ENCODE measurements around the gene EPB41L5.

EPB41L5 gene

GRCh38 chr2:120094795-120095194 lies 81.9 kb downstream of the EPB41L5 start:
- no peaks in the 10 kb centered on the region for H3F3A ChIP-seq (ENCODE audit: insufficient read depth, low read length)
- no peaks in the 10 kb centered on the region for H3K9me3 ChIP-seq (replicated peaks; ENCODE audit: insufficient read depth, low read length)
- H3K4me2 ChIP-seq (ENCODE audit: low read depth, low read length), result no peak overlapping the region
- no peak overlapping the region for H3K4me3 ChIP-seq (ENCODE audit: low read length)
- H4K20me1 ChIP-seq (ENCODE audit: insufficient read depth, low read length), result no peaks in the 10 kb centered on the region
- no peaks in the 10 kb centered on the region for H3K9me2 ChIP-seq (replicated peaks; ENCODE audit: insufficient read depth, low read length)
- no peaks in the 10 kb centered on the region for H3K27me3 ChIP-seq (replicated peaks; ENCODE audit: insufficient read depth, low read length)
- no peak overlapping the region for H3K9ac ChIP-seq (ENCODE audit: low read length)
- no peak for DNase-seq
- no peaks in the 10 kb centered on the region for H3K79me2 ChIP-seq (ENCODE audit: low read length)
- H2AFZ ChIP-seq (ENCODE audit: low read length), result no peak overlapping the region
- no peaks in the 10 kb centered on the region for H3K36me3 ChIP-seq (replicated peaks; ENCODE audit: insufficient read depth, low read length)
- H3K27ac ChIP-seq (ENCODE audit: low read length), result no peak overlapping the region
- TF ChIP-seq CTCF (IDR thresholded peaks at IDR 0.05; ENCODE audit: low read length), result no peak
- TF ChIP-seq EZH2 (optimal IDR thresholded peaks at IDR 0.05; ENCODE audit: low read depth, low read length), result no peak
- TF ChIP-seq EZH2phosphoT487 (IDR thresholded peaks at IDR 0.05; ENCODE audit: low read length), result no peak
- H3K4me1 ChIP-seq (ENCODE audit: low read length), result no peaks in the 10 kb centered on the region

- Histone ChIP-seq H3K36me3 (replicated peaks; ENCODE audit: insufficient read depth, low read length) (no peaks in the 10 kb centered on the region), H3K27ac (ENCODE audit: low read length) (no peak overlapping the region), H3K79me2 (ENCODE audit: low read length) (no peaks in the 10 kb centered on the region), H3K4me1 (ENCODE audit: low read length) (no peaks in the 10 kb centered on the region), H4K20me1 (ENCODE audit: insufficient read depth, low read length) (no peaks in the 10 kb centered on the region), H3K4me3 (ENCODE audit: low read length) (no peak overlapping the region), H3K9ac (ENCODE audit: low read length) (no peak overlapping the region), H3K4me2 (ENCODE audit: low read depth, low read length) (no peak overlapping the region), H3K27me3 (replicated peaks; ENCODE audit: insufficient read depth, low read length) (no peaks in the 10 kb centered on the region), H3K9me3 (replicated peaks; ENCODE audit: insufficient read depth, low read length) (no peaks in the 10 kb centered on the region), H3K9me2 (replicated peaks; ENCODE audit: insufficient read depth, low read length) (no peaks in the 10 kb centered on the region), H2AFZ (ENCODE audit: low read length) (no peak overlapping the region), H3F3A (ENCODE audit: insufficient read depth, low read length) (no peaks in the 10 kb centered on the region)
- DNase-seq, result no peak
- TF ChIP-seq EZH2 (optimal IDR thresholded peaks at IDR 0.05; ENCODE audit: low read depth, low read length) (no peak), EZH2phosphoT487 (IDR thresholded peaks at IDR 0.05; ENCODE audit: low read length) (no peak), CTCF (IDR thresholded peaks at IDR 0.05; ENCODE audit: low read length) (no peak)
Observed at GRCh38 chr2:120100627-120101026, 87.8 kb downstream of the EPB41L5 start.

DNA sequence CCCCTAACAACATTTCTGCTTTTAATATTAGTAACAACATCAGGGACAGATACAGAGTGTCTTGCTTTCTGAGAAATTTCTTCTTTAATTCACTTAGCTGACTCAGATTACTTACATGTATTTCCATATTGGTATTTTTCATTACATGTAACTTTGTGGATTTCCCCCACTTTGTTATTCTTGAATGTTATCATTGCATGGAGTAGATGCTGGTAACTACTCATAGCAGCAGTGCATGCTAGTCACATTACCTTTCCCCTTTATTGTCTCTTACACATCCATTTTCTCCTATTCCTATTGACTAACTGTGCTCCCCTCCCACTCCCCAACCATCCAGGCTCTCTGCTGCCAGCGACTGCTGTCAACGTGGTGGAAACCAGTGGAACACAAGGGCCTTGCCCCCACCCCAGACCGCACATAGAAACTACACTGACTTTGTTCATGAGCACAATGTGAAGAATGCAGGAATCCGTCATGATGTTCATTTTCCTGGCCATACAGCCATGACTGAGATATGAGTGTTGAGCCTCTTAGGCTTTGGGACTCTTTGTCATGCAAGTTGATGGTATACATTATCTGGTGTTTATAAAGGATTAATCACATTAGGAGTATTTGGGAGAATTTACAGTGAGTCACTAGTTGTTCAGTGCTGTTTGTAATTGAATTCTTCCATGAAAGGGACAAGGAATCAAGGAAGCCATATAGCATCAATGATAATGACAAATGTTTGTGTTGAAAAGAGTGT lies 91.0 kb downstream of the EPB41L5 start:
- TF ChIP-seq EZH2phosphoT487 (IDR thresholded peaks at IDR 0.05; ENCODE audit: low read length) (no peak), EZH2 (optimal IDR thresholded peaks at IDR 0.05; ENCODE audit: low read depth, low read length) (no peak)
- no peaks in the 10 kb centered on the region for H4K20me1 ChIP-seq (ENCODE audit: insufficient read depth, low read length)
- no peak overlapping the region for H3K27ac ChIP-seq (ENCODE audit: low read length)
- DNase-seq, result no peak
- H3K79me2 ChIP-seq (ENCODE audit: low read length), result no peaks in the 10 kb centered on the region
- no peak overlapping the region for H3K9ac ChIP-seq (ENCODE audit: low read length)
- H3K4me2 ChIP-seq (ENCODE audit: low read depth, low read length), result no peak overlapping the region
- H3K4me3 ChIP-seq (ENCODE audit: low read length), result no peak overlapping the region
- H3K36me3 ChIP-seq (replicated peaks; ENCODE audit: insufficient read depth, low read length), result no peaks in the 10 kb centered on the region
- no peaks in the 10 kb centered on the region for H3K27me3 ChIP-seq (replicated peaks; ENCODE audit: insufficient read depth, low read length)
- peaks cover 5% of the 10 kb centered on the region for H3K4me1 ChIP-seq (ENCODE audit: low read length)
- no peak overlapping the region for H2AFZ ChIP-seq (ENCODE audit: low read length)
- no peaks in the 10 kb centered on the region for H3F3A ChIP-seq (ENCODE audit: insufficient read depth, low read length)
- H3K9me2 ChIP-seq (replicated peaks; ENCODE audit: insufficient read depth, low read length), result no peaks in the 10 kb centered on the region
- H3K9me3 ChIP-seq (replicated peaks; ENCODE audit: insufficient read depth, low read length), result no peaks in the 10 kb centered on the region

DNA sequence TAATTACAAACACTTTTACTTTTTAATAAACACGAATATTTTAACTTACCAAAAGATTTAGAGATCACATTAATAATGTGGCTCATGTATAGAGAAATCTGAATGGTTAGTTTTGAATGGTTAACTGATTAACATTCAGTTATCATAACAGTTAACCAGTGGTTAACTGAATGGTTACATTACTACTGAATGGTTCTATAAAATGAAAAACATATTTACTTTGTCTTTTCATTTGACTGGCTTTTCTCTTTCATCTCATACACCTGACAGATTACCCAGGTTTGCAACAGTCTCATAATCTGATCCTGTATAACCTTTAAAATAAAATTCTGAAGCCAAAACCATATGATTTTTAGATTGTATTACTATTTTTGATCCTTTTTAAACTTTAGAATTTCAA lies 91.9 kb downstream of the EPB41L5 start:
- H2AFZ ChIP-seq (ENCODE audit: low read length), result no peak overlapping the region
- no peaks in the 10 kb centered on the region for H3K9me3 ChIP-seq (replicated peaks; ENCODE audit: insufficient read depth, low read length)
- no peaks in the 10 kb centered on the region for H3K9me2 ChIP-seq (replicated peaks; ENCODE audit: insufficient read depth, low read length)
- H3K27me3 ChIP-seq (replicated peaks; ENCODE audit: insufficient read depth, low read length), result no peaks in the 10 kb centered on the region
- H3K4me3 ChIP-seq (ENCODE audit: low read length), result no peak overlapping the region
- H3K36me3 ChIP-seq (replicated peaks; ENCODE audit: insufficient read depth, low read length), result no peaks in the 10 kb centered on the region
- no peak for DNase-seq
- H3K4me2 ChIP-seq (ENCODE audit: low read depth, low read length), result no peak overlapping the region
- H3K27ac ChIP-seq (ENCODE audit: low read length), result no peak overlapping the region
- no peaks in the 10 kb centered on the region for H3K79me2 ChIP-seq (ENCODE audit: low read length)
- TF ChIP-seq CTCF (IDR thresholded peaks at IDR 0.05; ENCODE audit: low read length) (no peak), EZH2 (optimal IDR thresholded peaks at IDR 0.05; ENCODE audit: low read depth, low read length) (no peak), EZH2phosphoT487 (IDR thresholded peaks at IDR 0.05; ENCODE audit: low read length) (no peak)
- no peaks in the 10 kb centered on the region for H3F3A ChIP-seq (ENCODE audit: insufficient read depth, low read length)
- no peak overlapping the region for H3K9ac ChIP-seq (ENCODE audit: low read length)
- H4K20me1 ChIP-seq (ENCODE audit: insufficient read depth, low read length), result no peaks in the 10 kb centered on the region
- H3K4me1 ChIP-seq (ENCODE audit: low read length), result peaks cover 13% of the 10 kb centered on the region
